Measurements from ENCODE around the gene ZNF195.
"Not testable (repeated sequence)": the region's sequence is repeated elsewhere in the genome, so short reads cannot be mapped to it uniquely, and the experiment has no call there.

Gene ZNF195

GRCh38 chr11:3422380-3423137 lies 43.6 kb upstream of the ZNF195 start:
- H3K4me3 ChIP-seq (ENCODE audit: low read depth, low read length): peak overlapping the region; percentile 57
- not testable (repeated sequence) for H3K36me3 ChIP-seq (ENCODE audit: control insufficient read depth in 2 of 2, insufficient read depth in 1 of 2, low read length in 2 of 2); H3K4me1 ChIP-seq (ENCODE audit: control insufficient read depth, insufficient read depth, low read length); H3K9me3 ChIP-seq (ENCODE audit: control insufficient read depth, insufficient read depth, low read depth, low read length); H3K27ac ChIP-seq (ENCODE audit: extremely low read depth, low read depth, low read length)
- ChIA-PET CTCF (interaction anchor here (0.6 to 1.0 kb wide), 2 partner anchors 14 to 386 kb away, joined by 3 to 4 read pairs; no protein-coding TSS in a partner anchor), POLR2A (interaction anchor here (0.6 kb wide), 1 partner anchor 324 kb away, joined by 3 read pairs; no protein-coding TSS in a partner anchor)
- TF ChIP-seq PATZ1 (tag by site-specific recombination; IDR thresholded peaks at IDR 0.05): peak; percentile 54; the same call in 1 of the 2 replicates
- peak; percentile 40; the same call in 1 of the 2 replicates for TF ChIP-seq KLF9 (tag by site-specific recombination; IDR thresholded peaks at IDR 0.05; ENCODE audit: low read depth)
- peak; percentile 88 for TF ChIP-seq IKZF3 (tag by site-specific recombination; IDR thresholded peaks at IDR 0.05)
- 0 out of 2 replicates have a peak, but pooled peaks have one; percentile 20 for TF ChIP-seq KLF10 (tag by site-specific recombination; IDR thresholded peaks at IDR 0.05)
- TF ChIP-seq GLIS2 (tag by site-specific recombination; IDR thresholded peaks at IDR 0.05): peak; percentile 62; the same call in 1 of the 2 replicates
- TF ChIP-seq KLF8 (tag by site-specific recombination; IDR thresholded peaks at IDR 0.05): 0 out of 2 replicates have a peak, but pooled peaks have one; percentile 46
- TF ChIP-seq SP2 (tag by site-specific recombination; IDR thresholded peaks at IDR 0.05): peak; percentile 85; the same call in 1 of the 2 replicates
- peak; percentile 66; the same call in 1 of the 2 replicates for TF ChIP-seq EGR2 (tag by site-specific recombination; IDR thresholded peaks at IDR 0.05; ENCODE audit: low read depth)
- peak; percentile 64 for TF ChIP-seq ZFHX2 (tag by site-specific recombination; conservative IDR thresholded peaks at IDR 0.05)
- peak; percentile 50 for TF ChIP-seq KLF1 (tag by site-specific recombination; IDR thresholded peaks at IDR 0.05)

GRCh38 chr11:3421608-3422379 lies 42.8 kb upstream of the ZNF195 start:
- peak overlapping the region; percentile 57 for H3K4me3 ChIP-seq (ENCODE audit: low read depth, low read length)
- POLR2A ChIA-PET; H3K27ac ChIP-seq (ENCODE audit: extremely low read depth, low read depth, low read length); H3K36me3 ChIP-seq (ENCODE audit: control insufficient read depth in 2 of 2, insufficient read depth in 1 of 2, low read length in 2 of 2); H3K4me1 ChIP-seq (ENCODE audit: control insufficient read depth, insufficient read depth, low read length); H3K9me3 ChIP-seq (ENCODE audit: control insufficient read depth, insufficient read depth, low read depth, low read length): not testable (repeated sequence)
- peak; percentile 85 for TF ChIP-seq ZNF335 (tag by site-specific recombination; conservative IDR thresholded peaks at IDR 0.05)
- 0 out of 2 replicates have a peak, but pooled peaks have one; percentile 19 for TF ChIP-seq ZNF76 (tag by site-specific recombination; IDR thresholded peaks at IDR 0.05; ENCODE audit: borderline replicate concordance, low read depth)
- 0 out of 2 replicates have a peak, but pooled peaks have one; percentile 27 for TF ChIP-seq ZNF600 (tag by site-specific recombination; IDR thresholded peaks at IDR 0.05)
- TF ChIP-seq PRDM10 (tag by site-specific recombination; IDR thresholded peaks at IDR 0.05): peak; percentile 45; the same call in 1 of the 2 replicates
- TF ChIP-seq ZNF394 (tag by site-specific recombination; IDR thresholded peaks at IDR 0.05; ENCODE audit: borderline replicate concordance): peak; percentile 13; the same call in 1 of the 2 replicates
- TF ChIP-seq ZBTB26 (tag by site-specific recombination; optimal IDR thresholded peaks at IDR 0.05): peak; percentile 90
- TF ChIP-seq GLIS2 (tag by site-specific recombination; IDR thresholded peaks at IDR 0.05): 0 out of 2 replicates have a peak, but pooled peaks have one; percentile 9
- CTCF ChIA-PET: interaction anchor here (0.6 to 1.0 kb wide), 2 partner anchors 13 to 385 kb away, joined by 3 to 4 read pairs; no protein-coding TSS in a partner anchor
